GM12878 (cell line): Measurements from ENCODE around the gene SRD5A2. TPM values are rescaled to one million over a fixed set of nuclear protein-coding genes. Genes with fewer than 3 reads are reported as not detected.

Source experiments
- ATAC-seq: fragments of 200-7000 bp; cut with Tn5 transposase; 3 replicates; pipeline ENCODE4 v1.9.1; 2020; ENCODE audit warnings: mild to moderate bottlenecking, moderate library complexity
- BruUV-seq: library from RNA; stranded (reverse); fragments of 400-500 nt; replicated peaks from 2 replicates; lab custom pipeline; 2021; lab: Mats Ljungman, UMichigan
- CTCF ChIA-PET: fragments of 300-600 bp; sonication (Branson Sonifier 250); formaldehyde crosslinking; extraction: SDS; loops from one replicate; lab custom pipeline; 2021; ENCODE audit warnings: inconsistent platforms; lab: Yijun Ruan, JAX
- POLR2A ChIA-PET: fragments of 350-600 bp; formaldehyde crosslinking; extraction: SDS; loops from one replicate; lab custom pipeline; 2021; ENCODE audit warnings: inconsistent platforms; lab: Charles Lee
- RAD21 ChIA-PET: fragments of 300-600 bp; sonication (Branson Sonifier 250); formaldehyde crosslinking; loops from one replicate; lab custom pipeline; 2023; ENCODE audit warnings: antibody characterized with exemption; ENCODE audit not compliant: unreplicated experiment; lab: Charles Lee
- SMC1A ChIA-PET: fragments of 300-600 bp; sonication (Branson Sonifier 250); formaldehyde crosslinking; loops from one replicate; lab custom pipeline; 2023; ENCODE audit not compliant: unreplicated experiment, uncharacterized antibody; lab: Charles Lee
- DNase-seq: peaks from one replicate; pipeline ENCODE4 v3.0.0-alpha.2; 2011; ENCODE audit warnings: low read depth, low spot score
- FAIRE-seq: peaks from 3 replicates; lab custom pipeline; 2011; peaks lifted over from hg19 to GRCh38; lab: Jason Lieb, UNC
- H2AFZ ChIP-seq: 2 replicates; pipeline ENCODE4 v1.6.0; 2011; ENCODE audit warnings: low read depth, low read length, control low read depth; ENCODE audit not compliant: control insufficient read depth
- H3K27ac ChIP-seq: 2 replicates; pipeline ENCODE4 v1.5.1; 2011; ENCODE audit warnings: control low read depth; ENCODE audit not compliant: control insufficient read depth, insufficient read depth
- H3K27me3 ChIP-seq, 2 experiments: replicated peaks in 1 of 2; 2 replicates each; pipeline versions ENCODE4 v1.6.0 to v1.6.1; 2011; ENCODE audit warnings: low read length in 1 of 2; ENCODE audit not compliant: control insufficient read depth in 2 of 2, insufficient read depth in 2 of 2
- H3K36me3 ChIP-seq, 2 experiments: 2 replicates each; pipeline ENCODE4 v1.5.1; 2011; ENCODE audit warnings: low read length in 1 of 2; ENCODE audit not compliant: control insufficient read depth in 2 of 2, insufficient read depth in 2 of 2
- H3K4me1 ChIP-seq: 2 replicates; pipeline ENCODE4 v1.6.1; 2011; ENCODE audit warnings: mild to moderate bottlenecking, low read length, moderate library complexity, mixed read lengths; ENCODE audit not compliant: control insufficient read depth, insufficient read depth
- H3K4me2 ChIP-seq: 2 replicates; pipeline ENCODE4 v1.6.0; 2011; ENCODE audit warnings: control low read depth; ENCODE audit not compliant: control insufficient read depth, insufficient read depth
- H3K4me3 ChIP-seq: fragments of 200-600 bp; sonication (generic); 2 replicates; pipeline ENCODE4 v1.5.1; 2016
- H3K79me2 ChIP-seq: 2 replicates; pipeline ENCODE4 v1.6.0; 2011; ENCODE audit warnings: low read length; ENCODE audit not compliant: control insufficient read depth, insufficient read depth
- H3K9ac ChIP-seq: 2 replicates; pipeline ENCODE4 v1.8.0; 2011; ENCODE audit warnings: low read length, control low read depth, mixed read lengths; ENCODE audit not compliant: control insufficient read depth, insufficient read depth
- H3K9me3 ChIP-seq: replicated peaks from 3 replicates; pipeline ENCODE4 v1.5.1; 2011; ENCODE audit warnings: mild to moderate bottlenecking, low read length; ENCODE audit not compliant: control insufficient read depth, insufficient read depth
- H4K20me1 ChIP-seq: 2 replicates; pipeline ENCODE4 v1.6.0; 2011; ENCODE audit not compliant: control insufficient read depth, insufficient read depth
- CHD2 ChIP-seq: IDR thresholded peaks from 2 replicates; pipeline ENCODE4 v1.6.1; 2011; ENCODE audit warnings: low read depth, low read length, improper control_type of control experiment, borderline replicate concordance
- EED ChIP-seq: sonication (generic); IDR thresholded peaks from 2 replicates; pipeline ENCODE4 v1.6.1; 2016; ENCODE audit warnings: antibody characterized with exemption, low read depth
- EGR1 ChIP-seq, 2 experiments: IDR thresholded peaks; 1 replicate in 1 of 2; 2 replicates in 1 of 2; pipeline ENCODE4 v1.6.1; 2011 to 2012; ENCODE audit warnings: low read depth in 2 of 2, low read length in 2 of 2, borderline replicate concordance in 1 of 2, mild to moderate bottlenecking in 1 of 2, moderate library complexity in 1 of 2
- HDGF ChIP-seq: fragments of 450-650 bp; IDR thresholded peaks from 2 replicates; pipeline ENCODE4 v1.6.1; 2016; ENCODE audit warnings: antibody characterized with exemption
- MLLT1 ChIP-seq: fragments of 450-650 bp; IDR thresholded peaks from 2 replicates; pipeline ENCODE4 v1.6.1; 2016; ENCODE audit warnings: mild to moderate bottlenecking
- MYC ChIP-seq: IDR thresholded peaks from 2 replicates; pipeline ENCODE4 v1.6.1; 2011; ENCODE audit warnings: mild to moderate bottlenecking, low read length, moderate library complexity, inconsistent platforms; ENCODE audit not compliant: insufficient read depth, insufficient replicate concordance, insufficient read length, severe bottlenecking
- PAX8 ChIP-seq: fragments of 450-650 bp; IDR thresholded peaks from 2 replicates; pipeline ENCODE4 v1.6.1; 2017; ENCODE audit warnings: mild to moderate bottlenecking, moderate library complexity
- SMC3 ChIP-seq: IDR thresholded peaks from 2 replicates; pipeline ENCODE4 v1.6.1; 2011; ENCODE audit warnings: low read length, improper control_type of control experiment, borderline replicate concordance
- ZNF274 ChIP-seq: IDR thresholded peaks from one replicate; pipeline ENCODE4 v1.8.0; 2011; ENCODE audit not compliant: insufficient read length, insufficient read depth
- ZZZ3 ChIP-seq: IDR thresholded peaks from 2 replicates; pipeline ENCODE4 v1.6.1; 2011; ENCODE audit warnings: low read depth; ENCODE audit not compliant: control insufficient read depth, insufficient read length
- WGBS: methylation state at CpG from one replicate; pipeline ENCODE4 v1.1.6; 2016; ENCODE audit warnings: low lambda C conversion rate; ENCODE audit not compliant: insufficient replicate concordance, insufficient coverage; ENCODE audit errors: missing lambda C conversion rate; 5-methylcytosine and 5-hydroxymethylcytosine counted together
- in situ Hi-C: fragments of 300-500 bp; cut with MboI; formaldehyde crosslinking; loops from 9 replicates; pipeline ENCODE4 v1.14.3; 2018; ENCODE audit warnings: mixed read lengths
- intact Hi-C: fragments of 100-400 bp; cut with micrococcal nuclease; formaldehyde crosslinking; loops from one replicate; pipeline ENCODE4 v1.14.2; 2022; ENCODE audit not compliant: unreplicated experiment
- polyA plus RNA-seq, 11 experiments: library from polyadenylated mRNA; depleted of rRNA in 4 of 11; unstranded in 6 of 11; stranded (reverse) in 5 of 11; fragments of >200 nt; fragmentation: Nextera tagmentation in 4 of 11; fragmentation: Illumina TruSeq in 1 of 11; extraction: Ambion mirVana in 4 of 11; extraction: Trizol in 1 of 11; gene quantifications; 1 replicate in 1 of 11; 2 replicates in 10 of 11; pipeline versions ENCODE4 v1.2.1 to v1.2.3, GENCODE V29; 2011 to 2016; ENCODE audit warnings: inconsistent platforms in 2 of 11, missing spikeins in 2 of 11, low read depth in 1 of 11
- total RNA-seq, 4 experiments: library from RNA; depleted of rRNA in 3 of 4; stranded (reverse); fragments of >200 nt in 3 of 4; fragmentation: Illumina TruSeq in 1 of 4; extraction: Trizol in 1 of 4; gene quantifications; 2 replicates each; pipeline versions ENCODE4 v1.2.1 to v1.2.3, GENCODE V29; 2013 to 2021

SRD5A2 gene
- total and polyA plus RNA-seq, 10 of the 15 experiments (the other 5 are each of a cell fraction or from before 2014, with no cell fraction given) = 0.01 TPM; not detected in 7

GRCh38 chr2:31553362-31553761 lies 27.4 kb downstream of the SRD5A2 start:
- ChIA-PET CTCF (interaction anchor here (0.6 to 1.5 kb wide), 3 partner anchors 30 to 386 kb away, joined by 3 to 4 read pairs (median 3); no protein-coding TSS in a partner anchor), POLR2A (no interaction called here), SMC1A (no interaction called here), RAD21 (no interaction called here)
- H3K4me2 ChIP-seq = no peak overlapping the region
- no peaks in the 10 kb centered on the region for H3K9me3 ChIP-seq
- FAIRE-seq = no peak
- intact Hi-C loops = no loop called here
- WGBS = 46% methylated on average over 2 of the region's 2 CpGs
- no peaks in the 10 kb centered on the region for H3K4me1 ChIP-seq
- H3K27ac ChIP-seq = no peak overlapping the region
- no peak for DNase-seq
- no peak overlapping the region for H2AFZ ChIP-seq
- BruUV-seq = no TSS peak
- no peaks in the 10 kb centered on the region for H3K36me3 ChIP-seq
- no peak overlapping the region for H3K4me3 ChIP-seq
- no peaks in the 10 kb centered on the region for H3K27me3 ChIP-seq
- no peaks in the 10 kb centered on the region for H4K20me1 ChIP-seq
- no peak overlapping the region for H3K9ac ChIP-seq
- ATAC-seq = no peak
- no peaks in the 10 kb centered on the region for H3K79me2 ChIP-seq
- TF ChIP-seq ZZZ3 = no peak
- no peak for TF ChIP-seq EED
- TF ChIP-seq MYC = no peak
- TF ChIP-seq PAX8 = no peak
- TF ChIP-seq SMC3 = no peak
- TF ChIP-seq EGR1 (IDR thresholded peaks at IDR 0.05; ENCODE audit: borderline replicate concordance in 1 of 2, low read depth in 2 of 2, low read length in 2 of 2) = no peak
- TF ChIP-seq ZNF274 = no peak
- TF ChIP-seq MLLT1 = no peak
- no peak for TF ChIP-seq HDGF
- no peak for TF ChIP-seq CHD2
- in situ Hi-C loops = no loop called here
